GM15510 (cell line): Measurements from ENCODE around the gene PEX14.

Experiments used
- POLR2A ChIP-seq: IDR thresholded peaks from 3 replicates; pipeline ENCODE4 v1.6.1; 2011; ENCODE audit warnings: borderline replicate concordance; ENCODE audit not compliant: insufficient read length; ENCODE audit errors: extremely low read depth

PEX14 gene

GRCh38 chr1:10665226-10665625 lies 190.5 kb downstream of the PEX14 start:
- TF ChIP-seq POLR2A: no peak

DNA sequence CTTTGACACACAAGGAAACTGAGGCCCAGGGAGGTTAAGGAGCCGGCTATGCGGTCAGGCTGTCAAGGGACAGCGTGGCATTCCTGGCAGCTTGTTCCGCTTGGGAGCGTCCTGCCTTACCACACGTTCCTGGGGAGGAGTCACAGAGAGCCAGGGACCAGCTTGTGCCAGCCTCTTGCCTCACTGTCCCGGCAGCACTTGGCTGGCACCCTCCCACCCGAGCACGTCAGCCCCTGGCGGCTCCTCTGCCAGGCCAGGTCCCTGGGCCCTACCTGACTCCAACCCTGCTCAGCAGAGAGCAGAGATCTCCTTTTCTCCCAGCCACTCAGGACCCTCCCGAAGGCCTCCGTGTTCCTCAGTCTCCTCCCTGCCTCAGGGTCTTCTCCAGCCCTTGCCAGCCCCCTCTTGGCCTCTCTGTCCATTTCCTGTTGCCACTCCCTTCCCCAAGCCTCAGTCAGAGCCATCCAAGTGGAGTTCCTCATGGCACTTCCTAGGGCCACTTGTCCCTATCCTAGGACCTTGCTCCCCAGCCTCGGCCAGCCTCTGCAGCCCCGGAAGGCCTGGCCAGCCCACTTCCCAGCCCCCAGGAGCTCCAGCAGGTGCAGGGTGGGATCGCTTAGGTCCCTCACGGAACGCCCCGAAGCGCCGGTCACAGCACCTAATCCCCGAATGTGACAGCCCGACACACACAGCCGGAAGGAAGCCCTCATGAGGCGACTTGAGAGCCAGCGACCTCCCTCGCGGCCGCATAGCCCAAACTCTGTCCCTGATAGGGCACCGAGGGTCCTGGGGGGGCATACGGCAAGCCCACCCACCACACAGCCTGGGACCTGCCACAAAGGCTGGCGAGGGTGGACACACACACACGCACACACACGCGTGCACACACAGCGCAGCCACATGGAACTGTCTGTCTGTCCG lies 191.4 kb downstream of the PEX14 start:
- no peak for TF ChIP-seq POLR2A

- no peak for TF ChIP-seq POLR2A
Observed at GRCh38 chr1:10667861-10668761, 193.4 kb downstream of the PEX14 start.

DNA sequence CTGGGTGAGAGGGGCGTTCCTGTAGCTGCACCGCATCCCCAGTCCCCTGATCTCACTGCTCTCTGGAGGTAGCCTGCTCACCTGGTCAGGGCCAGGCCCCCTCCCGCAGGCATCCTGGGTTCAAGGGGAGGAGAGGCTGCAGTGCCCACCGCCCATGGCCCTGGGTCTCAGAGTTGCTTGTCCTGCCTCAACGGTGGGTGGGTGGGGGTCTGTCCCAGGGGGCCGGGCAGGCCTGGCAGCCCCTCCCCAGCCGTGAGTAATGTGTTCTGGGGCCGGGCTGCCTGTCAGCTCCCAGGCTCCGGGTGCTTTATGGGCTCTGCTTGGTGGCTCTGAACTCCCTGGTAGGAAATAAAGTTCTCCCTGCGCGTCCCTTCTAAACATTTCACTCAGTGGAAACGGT lies 194.8 kb downstream of the PEX14 start:
- no peak for TF ChIP-seq POLR2A

DNA sequence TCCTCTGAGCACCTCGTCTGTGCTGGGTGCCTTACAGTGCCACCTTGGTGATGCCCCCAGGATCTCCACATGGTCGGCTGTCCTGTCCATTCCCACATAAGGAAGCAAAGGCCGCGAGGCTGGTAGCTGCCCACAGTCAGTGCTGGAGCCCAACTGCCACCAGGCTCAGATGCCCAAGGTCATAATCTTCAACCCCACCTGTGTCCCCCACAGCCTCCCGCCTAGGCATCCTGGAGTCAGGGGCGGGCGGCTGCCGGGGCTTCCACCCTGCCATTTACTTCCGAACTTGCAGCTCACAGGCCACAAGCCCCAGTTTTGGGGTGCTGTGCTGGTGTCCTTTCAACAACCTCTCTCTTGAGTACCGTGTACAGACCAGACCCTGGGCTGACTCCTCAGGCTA lies 195.4 kb downstream of the PEX14 start:
- TF ChIP-seq POLR2A: no peak

DNA sequence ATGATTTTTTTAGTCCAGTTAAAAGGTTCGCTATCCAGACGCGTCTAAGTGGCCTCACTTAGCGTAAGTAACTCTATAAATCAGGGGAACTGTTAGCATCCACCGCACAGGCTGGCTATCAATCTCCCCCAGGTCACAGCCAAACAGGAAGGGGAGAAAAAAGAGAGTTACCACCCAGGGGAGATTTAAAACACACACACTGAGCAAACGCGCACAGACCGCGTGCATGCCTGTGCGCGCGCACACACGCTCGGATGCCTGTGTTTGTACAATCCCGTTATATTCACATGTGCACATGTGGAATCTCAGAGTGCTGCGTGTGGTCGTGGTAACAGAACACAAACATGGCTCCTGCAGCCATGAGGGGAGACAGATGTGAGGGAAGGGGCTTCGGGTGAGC lies 196.3 kb downstream of the PEX14 start:
- TF ChIP-seq POLR2A: no peak

DNA sequence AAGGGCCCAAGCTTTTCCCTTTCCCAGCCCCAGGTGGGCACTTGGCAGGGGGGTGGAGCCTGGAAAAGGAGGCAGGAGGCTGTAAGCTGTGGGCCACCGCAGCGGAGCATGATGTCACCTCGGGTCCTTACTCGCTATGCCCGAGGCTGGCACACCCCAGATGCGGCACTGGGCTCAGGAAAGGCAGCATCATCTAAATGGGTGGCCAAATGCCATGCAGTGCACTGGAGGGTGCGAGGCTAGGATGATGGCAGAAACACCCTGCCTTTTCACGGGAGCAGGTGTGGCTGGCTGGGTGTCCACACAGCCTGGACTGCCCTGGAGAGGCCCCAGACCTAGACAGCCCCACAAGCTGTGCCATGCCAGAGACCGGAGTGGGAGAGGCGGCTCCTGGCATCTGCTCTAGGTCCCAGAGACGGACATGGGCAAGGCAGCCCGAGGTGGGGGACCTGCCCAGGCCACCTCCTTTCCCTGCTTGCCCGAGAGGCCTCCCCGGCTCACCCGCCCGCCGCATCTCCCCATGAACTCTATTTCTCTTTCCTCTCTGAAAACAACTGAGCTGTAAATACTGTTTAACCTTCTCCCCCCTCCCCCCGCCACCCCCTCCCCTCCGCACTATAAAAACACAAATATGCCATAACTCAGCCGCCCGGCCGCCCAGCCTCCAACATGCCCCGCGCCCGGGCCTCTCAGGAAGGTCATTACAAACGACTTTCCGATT lies 197.0 kb downstream of the PEX14 start:
- TF ChIP-seq POLR2A: no peak

GRCh38 chr1:10672343-10673050 lies 197.7 kb downstream of the PEX14 start:
- no peak for TF ChIP-seq POLR2A

DNA sequence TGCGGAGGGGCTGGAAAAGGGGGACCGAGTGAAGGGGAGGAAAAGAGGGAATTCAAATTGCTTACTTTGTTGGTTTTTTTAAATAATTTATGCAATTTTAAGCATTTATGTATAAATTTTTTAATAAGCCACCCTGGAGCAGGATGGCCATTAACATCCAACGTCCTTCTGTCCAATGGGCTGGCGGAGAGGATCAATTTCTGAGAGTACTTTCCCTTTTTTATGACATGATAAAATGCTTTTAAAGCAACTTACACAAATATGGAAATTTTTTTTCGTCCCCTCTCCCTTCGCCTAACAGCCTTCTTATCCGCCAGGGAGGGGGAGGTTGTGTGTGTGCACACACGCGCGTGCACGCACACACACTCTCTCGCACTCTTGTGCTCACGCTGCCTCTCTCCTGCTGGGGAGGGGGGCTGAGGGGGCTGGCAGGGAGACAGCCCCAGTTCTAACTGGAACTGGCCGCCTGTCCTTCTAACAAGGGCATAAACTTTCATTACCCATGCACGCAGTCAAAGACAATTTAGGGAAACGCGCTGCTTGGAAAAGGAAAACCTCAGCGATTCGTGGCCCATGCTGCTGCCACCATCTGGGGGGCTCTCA lies 198.5 kb downstream of the PEX14 start:
- TF ChIP-seq POLR2A: no peak

GRCh38 chr1:10674222-10674621 lies 199.5 kb downstream of the PEX14 start:
- TF ChIP-seq POLR2A: no peak

- TF ChIP-seq POLR2A: no peak
Observed at GRCh38 chr1:10674700-10675609, 200.2 kb downstream of the PEX14 start.

DNA sequence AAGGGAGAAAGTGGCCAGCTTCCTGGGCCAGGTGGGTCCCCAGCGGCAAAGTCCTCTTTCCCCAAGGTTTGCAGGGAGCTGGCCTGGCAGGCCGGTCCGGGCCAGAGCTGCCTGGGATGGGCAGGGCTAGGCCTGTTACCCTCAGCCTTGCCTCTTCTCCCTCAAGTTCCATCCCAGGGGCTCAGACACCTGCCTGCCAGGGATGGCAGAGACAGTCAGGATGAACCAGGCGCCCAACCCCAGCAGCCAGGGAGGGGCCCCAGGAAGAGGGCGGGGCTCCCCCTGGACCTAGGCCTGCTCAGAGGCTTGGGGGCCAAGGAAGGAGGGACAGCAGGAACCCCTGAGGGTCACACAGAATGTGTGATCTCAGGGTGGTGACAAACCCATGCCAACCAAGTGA lies 201.1 kb downstream of the PEX14 start:
- TF ChIP-seq POLR2A: no peak

DNA sequence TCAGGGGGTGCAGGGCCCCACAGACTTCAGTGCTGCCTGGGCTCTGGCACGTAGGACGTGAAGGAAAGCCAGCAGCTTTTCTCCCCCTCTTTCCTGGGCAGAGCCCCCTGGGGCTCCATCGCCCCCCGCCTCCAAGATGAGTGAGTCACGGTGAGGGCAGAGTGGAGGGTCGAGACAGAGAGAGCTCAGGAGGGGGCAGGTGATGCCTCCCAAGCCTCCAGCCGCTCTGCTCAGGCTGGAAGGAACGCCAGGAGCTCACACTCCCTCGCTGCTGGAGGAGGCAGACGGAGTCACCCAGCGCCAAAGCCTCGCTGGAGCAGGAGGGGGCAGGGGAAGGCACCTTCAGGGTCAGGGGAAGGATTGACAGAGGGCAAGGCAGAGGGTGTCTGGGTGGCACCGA lies 202.2 kb downstream of the PEX14 start:
- no peak for TF ChIP-seq POLR2A

- TF ChIP-seq POLR2A: no peak
Observed at GRCh38 chr1:10677491-10678391, 203.0 kb downstream of the PEX14 start.
